HepG2 (cell line): ENCODE measurements around the gene CCDC201. TPM values are rescaled to one million over a fixed set of nuclear protein-coding genes. Genes with fewer than 3 reads are reported as not detected.

Experiments
- CEBPG ChIP-seq: IDR thresholded peaks from 2 replicates; pipeline ENCODE4 v1.6.1; 2016
- DMAP1 ChIP-seq: IDR thresholded peaks from 2 replicates; pipeline ENCODE4 v1.6.1; 2016
- E2F1 ChIP-seq: sonication (generic); formaldehyde crosslinking; IDR thresholded peaks from 2 replicates; pipeline ENCODE4 v1.5.0; 2020; ENCODE audit warnings: missing genetic modification reagents
- ETV5 ChIP-seq: IDR thresholded peaks from 2 replicates; pipeline ENCODE4 v1.6.1; 2018; ENCODE audit warnings: missing biosample characterization, missing genetic modification reagents, inconsistent platforms, borderline replicate concordance
- FLYWCH1 ChIP-seq: sonication (generic); formaldehyde crosslinking; IDR thresholded peaks from 2 replicates; pipeline ENCODE4 v1.8.1; 2023; ENCODE audit warnings: mild to moderate bottlenecking, missing genetic modification reagents
- FOXJ3 ChIP-seq: sonication (generic); formaldehyde crosslinking; IDR thresholded peaks from 2 replicates; pipeline ENCODE4 v1.4.0; 2020; ENCODE audit warnings: missing genetic modification reagents, mild to moderate bottlenecking, borderline replicate concordance
- GATAD2A ChIP-seq: IDR thresholded peaks from 2 replicates; pipeline ENCODE4 v1.6.1; 2016
- GFI1 ChIP-seq: sonication (generic); formaldehyde crosslinking; IDR thresholded peaks from 2 replicates; pipeline ENCODE4 v1.5.0; 2020; ENCODE audit warnings: missing genetic modification reagents, mild to moderate bottlenecking, borderline replicate concordance
- HOXD1 ChIP-seq: sonication (generic); formaldehyde crosslinking; IDR thresholded peaks from 2 replicates; pipeline ENCODE4 v1.5.0; 2020; ENCODE audit warnings: missing genetic modification reagents
- IRF1 ChIP-seq: sonication (generic); formaldehyde crosslinking; IDR thresholded peaks from 2 replicates; pipeline ENCODE4 v1.4.0; 2020; ENCODE audit warnings: low read depth, mild to moderate bottlenecking, missing genetic modification reagents
- MATR3 ChIP-seq: sonication (generic); formaldehyde crosslinking; IDR thresholded peaks from 2 replicates; pipeline ENCODE4 v1.4.0; 2020; ENCODE audit warnings: missing genetic modification reagents
- MBNL3 ChIP-seq: fragments of 250-450 bp; sonication (Bioruptor Pico); conservative IDR thresholded peaks from 2 replicates; pipeline ENCODE4 v1.8.0; 2022; ENCODE audit warnings: mild to moderate bottlenecking, inconsistent platforms
- PRDM10 ChIP-seq: sonication (generic); formaldehyde crosslinking; IDR thresholded peaks from 2 replicates; pipeline ENCODE4 v1.4.0; 2020; ENCODE audit warnings: low read depth, missing genetic modification reagents
- ZNF281 ChIP-seq: sonication (generic); formaldehyde crosslinking; IDR thresholded peaks from 2 replicates; pipeline ENCODE4 v1.4.0; 2020; ENCODE audit warnings: missing genetic modification reagents, borderline replicate concordance
- ZNF335 ChIP-seq: sonication (generic); formaldehyde crosslinking; IDR thresholded peaks from 2 replicates; pipeline ENCODE4 v1.4.0; 2020; ENCODE audit warnings: missing genetic modification reagents
- ZNF34 ChIP-seq: sonication (generic); formaldehyde crosslinking; IDR thresholded peaks from 2 replicates; pipeline ENCODE4 v1.4.0; 2020; ENCODE audit warnings: mild to moderate bottlenecking, missing genetic modification reagents, borderline replicate concordance
- ZNF770 ChIP-seq: sonication (generic); formaldehyde crosslinking; IDR thresholded peaks from 2 replicates; pipeline ENCODE4 v1.5.0; 2020; ENCODE audit warnings: mild to moderate bottlenecking, missing genetic modification reagents
- polyA plus RNA-seq, 8 experiments: library from polyadenylated mRNA; depleted of rRNA in 3 of 8; stranded (reverse) in 7 of 8; unstranded in 1 of 8; fragments of >200 nt; fragmentation: Illumina TruSeq in 4 of 8; extraction: Trizol in 4 of 8; gene quantifications; 2 replicates each; pipeline versions ENCODE4 v1.2.1 to v1.2.3, GENCODE V29; 2011 to 2016; ENCODE audit warnings: low read depth in 4 of 8, missing spikeins in 1 of 8, mixed read lengths in 1 of 8; ENCODE audit not compliant: insufficient read depth in 1 of 8
- total RNA-seq, 5 experiments: library from RNA; depleted of rRNA; stranded (reverse); fragments of >200 nt; fragmentation: Illumina TruSeq; extraction: Trizol; gene quantifications; 2 replicates each; pipeline ENCODE4 v1.2.3, GENCODE V29; 2016; ENCODE audit warnings: low read depth in 1 of 5

Gene CCDC201
- total and polyA plus RNA-seq, 2 of the 13 experiments (the other 11 are each of a cell fraction or from before 2014, with no cell fraction given) = 0.92 TPM; not detected in 1

GRCh38 chr7:45872116-45873034 is 507 bp downstream of the CCDC201 start (continued):
- TF ChIP-seq IRF1 (CRISPR knock-in tag) = no peak
- no peak for TF ChIP-seq ZNF770 (CRISPR knock-in tag)
- TF ChIP-seq FOXJ3 = no peak
- no peak for TF ChIP-seq MATR3 (CRISPR knock-in tag)
- TF ChIP-seq FLYWCH1 = no peak
- TF ChIP-seq GFI1 = no peak
- TF ChIP-seq DMAP1 = no peak
- no peak for TF ChIP-seq CEBPG (CRISPR knock-in tag)
- peak; percentile 64 for TF ChIP-seq GATAD2A (CRISPR knock-in tag)
- no peak for TF ChIP-seq HOXD1 (CRISPR knock-in tag)
- 0 out of 2 replicates have a peak, but pooled peaks have one; percentile 31 for TF ChIP-seq ZNF335 (CRISPR knock-in tag)
- TF ChIP-seq E2F1 = no peak
- no peak for TF ChIP-seq PRDM10 (CRISPR knock-in tag)
- TF ChIP-seq ETV5 (CRISPR knock-in tag) = no peak
- no peak for TF ChIP-seq ZNF34 (CRISPR knock-in tag)
- no peak for TF ChIP-seq ZNF281
- no peak for TF ChIP-seq MBNL3
